ENCODE results near the gene PRDX3. TPM values are rescaled to one million over a fixed set of nuclear protein-coding genes. Genes with fewer than 3 reads are reported as not detected.

Gene PRDX3
- total and polyA plus RNA-seq, 11 donors, result 130 to 385 (median 257) TPM

- Histone ChIP-seq H3K4me1 (peaks cover 3 to 23% (median 17%) of the 10 kb centered on the region in 12 donors), H3K36me3 (peaks cover 0 to 39% (median 31%) of the 10 kb centered on the region in 9 donors), H3K9me3 (no peaks in the 10 kb centered on the region), H3K27me3 (no peaks in the 10 kb centered on the region), H3K27ac (peak overlapping the region; percentile 72 to 99 (median 92)), H3K4me3 (peak overlapping the region; percentile 53 to 92 (median 76))
- DNase-seq (no peak), ATAC-seq (peak in 2 of 4 donors; percentile 1 to 3)
- TF ChIP-seq CTCF (IDR thresholded peaks at IDR 0.05), result no peak
- TF ChIP-seq POLR2A (IDR thresholded peaks at IDR 0.05), result no peak
- intact Hi-C loops (cut with DNase I), result no loop called here
- WGBS, 4 donors, result 27 to 32% (median 28%) methylated on average over 21 of the region's 21 CpGs
Observed at GRCh38 chr10:119177708-119178371, 772 bp downstream of the PRDX3 start.

GRCh38 chr10:119176166-119176565 is 2.4 kb downstream of the PRDX3 start:
- 92 to 94% (median 93%) methylated on average over 6 of the region's 6 CpGs for WGBS, 4 donors
- intact Hi-C loops (cut with DNase I), result no loop called here
- TF ChIP-seq CTCF (IDR thresholded peaks at IDR 0.05), result no peak
- TF ChIP-seq POLR2A (IDR thresholded peaks at IDR 0.05), result no peak
- no peaks in the 10 kb centered on the region for H3K27me3 ChIP-seq
- H3K4me3 ChIP-seq, result no peak overlapping the region
- no peaks in the 10 kb centered on the region for H3K9me3 ChIP-seq
- no peak overlapping the region for H3K27ac ChIP-seq
- peaks cover 3 to 23% (median 17%) of the 10 kb centered on the region in 12 donors for H3K4me1 ChIP-seq
- ATAC-seq (no peak), DNase-seq (no peak)
- H3K36me3 ChIP-seq, result peaks cover 4 to 56% (median 48%) of the 10 kb centered on the region in 9 donors

GRCh38 chr10:119174109-119174508 is 4.5 kb downstream of the PRDX3 start:
- intact Hi-C loops (cut with DNase I), result no loop called here
- Histone ChIP-seq H3K9me3 (no peaks in the 10 kb centered on the region), H3K36me3 (peaks cover 4 to 76% (median 67%) of the 10 kb centered on the region in 9 donors), H3K27me3 (no peaks in the 10 kb centered on the region), H3K27ac (no peak overlapping the region), H3K4me3 (no peak overlapping the region), H3K4me1 (peaks cover 3 to 22% (median 15%) of the 10 kb centered on the region in 12 donors)
- no peak for ATAC-seq
- DNase-seq, result no peak
- no peak for TF ChIP-seq CTCF (IDR thresholded peaks at IDR 0.05)
- no peak for TF ChIP-seq POLR2A (IDR thresholded peaks at IDR 0.05)
- 60 to 70% (median 63%) methylated on average over 2 of the region's 2 CpGs for WGBS, 4 donors

- Histone ChIP-seq H3K27me3 (no peaks in the 10 kb centered on the region), H3K4me3 (peak overlapping the region in 1 of 12 donors; percentile 89), H3K9me3 (no peaks in the 10 kb centered on the region), H3K27ac (peak overlapping the region in 3 of 12 donors; percentile 12 to 94 (median 86)), H3K4me1 (peaks cover 0 to 22% (median 15%) of the 10 kb centered on the region in 12 donors), H3K36me3 (peaks cover 4 to 66% (median 52%) of the 10 kb centered on the region in 9 donors)
- DNase-seq, result no peak
- 82 to 83% (median 83%) methylated on average over 8 of the region's 8 CpGs for WGBS, 4 donors
- no peak for TF ChIP-seq CTCF (IDR thresholded peaks at IDR 0.05)
- TF ChIP-seq POLR2A (IDR thresholded peaks at IDR 0.05), result no peak
- intact Hi-C loops (cut with DNase I), result loop anchor here in 1 of 10 donors (10.0 kb wide), 1 partner anchor 728 kb away; the partner anchor contains the start of gene SEC23IP
- ATAC-seq, result no peak
Observed at GRCh38 chr10:119167041-119167440, 11.6 kb downstream of the PRDX3 start.
